Umbilical cord (tissue), 2 donors: Measurements from ENCODE around the gene WNT3. TPM values are rescaled to one million over a fixed set of nuclear protein-coding genes. Genes with fewer than 3 reads are reported as not detected.
"Not testable (repeated sequence)": the region's sequence is repeated elsewhere in the genome, so short reads cannot be mapped to it uniquely, and the experiment has no call there.

Experiments used
- DNase-seq: peaks from one replicate; pipeline ENCODE4 v3.0.0-alpha.2; 2015; ENCODE audit warnings: low spot score
- total RNA-seq: library from RNA; depleted of rRNA; stranded (reverse); fragments of >200 nt; gene quantifications from one replicate; pipeline ENCODE4 v1.2.3, GENCODE V29; 2014; ENCODE audit warnings: low replicate concordance; ENCODE audit not compliant: insufficient read depth

The WNT3 gene, protein sequence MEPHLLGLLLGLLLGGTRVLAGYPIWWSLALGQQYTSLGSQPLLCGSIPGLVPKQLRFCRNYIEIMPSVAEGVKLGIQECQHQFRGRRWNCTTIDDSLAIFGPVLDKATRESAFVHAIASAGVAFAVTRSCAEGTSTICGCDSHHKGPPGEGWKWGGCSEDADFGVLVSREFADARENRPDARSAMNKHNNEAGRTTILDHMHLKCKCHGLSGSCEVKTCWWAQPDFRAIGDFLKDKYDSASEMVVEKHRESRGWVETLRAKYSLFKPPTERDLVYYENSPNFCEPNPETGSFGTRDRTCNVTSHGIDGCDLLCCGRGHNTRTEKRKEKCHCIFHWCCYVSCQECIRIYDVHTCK
- total RNA-seq = 11.6 TPM

DNA sequence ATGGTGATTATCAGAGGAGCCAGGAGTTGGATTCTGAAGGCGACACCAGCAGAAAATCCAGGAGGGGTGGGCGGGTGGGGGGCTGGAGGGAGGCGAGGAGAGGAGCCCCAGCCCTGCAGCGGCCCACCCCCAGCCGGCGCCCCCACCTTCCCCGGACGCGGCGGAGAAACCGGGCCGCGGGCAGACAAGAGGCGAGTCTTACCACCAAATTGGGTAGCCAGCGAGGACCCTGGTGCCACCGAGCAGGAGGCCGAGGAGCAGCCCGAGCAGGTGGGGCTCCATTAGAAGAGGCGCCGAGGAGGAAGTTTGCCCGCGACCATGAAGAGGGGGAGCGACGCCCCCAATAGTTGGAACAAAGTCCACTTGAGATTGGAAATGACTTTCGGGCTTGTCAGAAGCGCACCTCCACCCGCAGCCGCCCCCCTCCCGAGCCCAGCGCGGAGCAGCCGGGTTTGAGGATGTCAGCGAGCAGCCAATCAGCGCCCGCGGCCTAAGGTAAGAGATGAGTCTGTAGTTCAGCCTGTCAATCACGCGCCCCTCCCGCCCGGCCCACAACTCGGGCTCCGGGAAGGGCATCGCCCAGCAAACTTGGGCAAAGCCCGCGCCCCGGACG, at the start of gene WNT3:
Gene WNT3 (minus strand): TSS at position 377 of the 613 bp plus-strand sequence. CDS start 95 bp downstream, at position 282.
- DNase-seq = peak; percentile 50

DNA sequence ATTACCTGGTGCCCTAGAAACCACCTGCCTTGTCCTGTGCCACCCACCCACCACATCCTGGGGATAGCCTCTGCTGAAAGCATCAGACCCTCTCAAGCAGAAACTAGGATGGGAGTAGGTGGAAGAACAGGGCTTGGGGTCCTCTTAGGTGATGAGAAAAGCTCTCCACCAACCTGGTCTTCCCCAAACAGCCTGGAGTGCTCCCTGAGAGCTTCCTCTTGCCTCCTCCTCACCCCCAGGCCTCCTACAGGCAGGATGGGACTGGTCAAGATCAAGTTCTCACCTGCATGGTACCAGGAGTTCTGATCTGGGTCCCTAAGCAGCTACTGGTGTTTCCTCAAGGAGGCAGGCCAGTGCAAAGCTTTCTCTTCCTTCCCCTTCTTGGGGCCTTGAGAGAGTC, 48.3 kb upstream of the WNT3 start:
- DNase-seq = no peak

DNA sequence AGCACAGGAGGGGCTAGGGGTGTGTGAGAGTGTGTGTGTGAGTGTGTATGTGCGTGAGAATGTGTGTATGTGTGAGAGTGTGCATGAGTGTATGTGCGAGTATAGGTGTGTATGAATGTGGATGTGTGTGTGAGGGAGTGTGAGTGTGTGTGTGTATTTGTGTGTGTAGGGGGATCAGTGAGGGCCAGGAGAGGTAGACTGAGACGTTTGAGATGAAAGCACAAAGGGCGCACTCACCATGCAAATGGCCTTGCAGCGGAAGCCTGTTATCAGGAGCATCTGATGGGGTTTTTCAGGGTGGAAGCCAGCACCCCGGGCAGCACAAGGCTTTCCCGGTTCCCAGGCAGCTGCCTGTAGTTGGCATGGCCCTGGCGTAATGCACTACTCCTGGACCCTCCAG, 47.8 kb upstream of the WNT3 start:
- DNase-seq = no peak

DNA sequence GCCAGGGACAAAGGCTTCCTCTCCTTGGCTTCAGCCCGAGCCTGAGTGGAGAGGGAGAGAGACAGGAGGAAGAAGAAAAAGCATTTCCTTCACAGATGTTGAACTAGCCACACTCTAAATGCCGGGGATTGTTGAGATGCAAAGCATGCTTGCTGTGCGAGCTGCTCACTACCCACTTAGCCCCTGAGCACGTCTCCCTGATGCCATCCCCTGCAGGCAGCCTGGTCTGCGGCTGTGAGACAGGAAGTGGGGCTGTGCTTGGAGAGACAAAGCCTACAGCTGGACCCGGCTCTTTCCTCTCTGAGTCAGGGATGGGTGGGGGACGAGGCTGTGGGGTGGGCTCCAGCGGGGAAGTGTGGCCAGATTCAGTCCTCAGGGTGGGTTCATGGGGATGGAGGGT, 46.6 kb upstream of the WNT3 start:
- no peak for DNase-seq

DNA sequence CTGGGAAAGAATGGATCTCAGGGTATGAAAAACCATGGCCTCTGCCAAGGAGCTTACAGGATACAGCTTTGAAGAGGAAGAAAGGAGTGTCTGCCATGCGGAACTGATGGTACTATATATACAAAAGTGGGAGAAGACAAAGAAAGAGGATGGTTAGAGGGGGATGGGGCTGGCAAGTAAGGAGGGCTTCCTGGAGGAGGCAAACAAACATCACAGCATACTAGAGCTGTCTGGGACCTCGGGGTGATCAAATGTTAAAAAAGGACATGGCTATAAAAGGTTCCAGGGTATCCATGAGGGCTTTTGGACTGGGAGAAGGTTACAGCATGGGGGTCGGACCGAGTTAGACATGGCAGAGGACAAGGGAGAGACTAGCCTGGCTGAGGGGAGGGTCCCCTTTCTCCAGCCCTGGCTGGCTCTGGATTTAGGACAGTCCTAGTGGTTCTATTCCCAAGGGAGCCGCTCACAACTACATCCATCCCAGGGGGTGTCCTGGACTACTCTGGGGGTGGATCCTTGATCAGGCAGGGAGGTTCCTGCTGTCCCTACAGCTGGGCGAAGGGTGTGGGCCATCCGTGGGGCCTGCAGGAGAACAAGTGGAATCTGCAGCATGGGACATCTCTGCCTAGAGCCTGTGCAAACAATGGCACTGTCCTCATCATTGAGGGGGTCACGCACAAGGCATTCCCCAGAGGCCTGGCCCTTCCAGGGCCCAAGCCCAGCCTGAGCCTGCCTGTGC, 45.1 kb upstream of the WNT3 start:
- DNase-seq = no peak

DNA sequence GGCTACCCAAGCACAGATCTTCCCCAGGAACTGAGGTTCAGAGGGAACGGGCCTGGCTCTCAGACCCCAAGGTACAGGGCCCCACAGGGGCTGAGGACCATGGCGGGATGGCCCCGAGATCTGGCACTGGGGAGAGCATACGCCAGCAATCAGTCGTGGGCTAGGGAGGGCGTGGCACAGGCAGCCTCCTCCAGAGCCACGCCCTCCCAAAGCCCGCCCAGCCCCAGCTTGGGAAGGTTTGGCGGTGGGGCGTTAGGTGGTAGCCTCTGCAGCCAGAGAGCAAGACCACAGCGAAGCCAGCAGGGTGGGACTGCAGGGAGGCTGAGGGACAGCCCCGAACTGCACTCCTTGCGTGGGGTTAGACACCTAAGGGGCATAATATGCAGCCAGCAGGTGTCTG, 44.5 kb upstream of the WNT3 start:
- DNase-seq = no peak

DNA sequence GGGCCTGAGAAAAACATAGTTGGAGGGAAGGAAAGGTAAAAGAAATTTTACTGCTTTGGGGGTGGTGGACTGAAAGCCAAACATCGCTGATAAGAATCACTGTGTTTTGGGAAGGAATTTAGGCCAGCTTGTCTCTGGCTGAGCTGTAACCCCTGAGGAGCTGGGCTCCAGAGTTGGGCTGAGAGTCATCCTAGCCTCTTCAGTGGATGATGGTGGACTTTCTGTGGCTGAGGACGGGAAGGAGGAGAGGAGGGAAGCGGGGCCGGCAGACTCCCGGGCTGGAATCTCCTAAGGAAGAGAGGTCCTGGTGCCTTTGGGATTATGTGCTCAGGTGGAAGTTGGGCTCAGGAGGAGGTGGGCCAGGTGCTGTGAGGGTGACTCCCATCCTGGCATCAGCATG, 41.5 kb upstream of the WNT3 start:
- DNase-seq = no peak

DNA sequence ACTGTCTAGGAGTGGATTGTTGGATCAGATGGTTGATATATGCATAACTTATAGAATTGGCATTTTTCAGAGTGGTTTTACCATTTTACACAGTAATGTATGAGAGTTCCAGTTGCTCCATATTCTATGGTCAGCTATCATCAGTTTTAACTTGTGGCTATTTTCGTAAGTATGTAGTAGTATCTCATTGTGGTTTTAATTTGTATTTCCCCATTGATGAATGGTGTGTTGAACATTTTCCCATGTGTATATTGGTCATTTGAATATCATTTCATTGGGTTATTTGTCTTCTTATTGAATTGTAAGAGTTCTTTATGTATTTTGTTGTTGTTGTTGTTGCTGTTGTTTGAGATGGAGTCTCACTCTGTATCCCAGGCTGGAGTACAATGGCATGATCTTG, 39.1 kb upstream of the WNT3 start:
- DNase-seq = no peak

DNA sequence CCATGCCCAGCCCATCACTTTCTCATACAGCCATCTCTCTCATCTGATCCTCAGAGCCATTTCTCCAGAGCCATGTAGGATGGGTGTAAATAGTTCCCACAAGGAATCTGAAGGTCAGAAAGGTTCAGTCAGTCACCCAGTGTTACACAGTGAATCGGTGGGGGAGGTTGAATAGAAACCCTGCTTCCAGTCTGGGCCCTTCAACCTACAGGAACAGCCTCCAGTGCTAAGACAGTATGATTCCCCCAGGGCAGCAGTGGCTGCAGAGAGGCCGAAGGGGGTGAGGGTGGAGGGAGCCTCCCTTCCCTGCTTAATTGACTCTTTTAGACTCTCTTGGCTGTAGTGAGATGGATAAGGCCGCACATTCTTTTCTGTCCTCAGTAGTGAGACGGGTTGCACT, 36.5 kb upstream of the WNT3 start:
- DNase-seq = no peak

DNA sequence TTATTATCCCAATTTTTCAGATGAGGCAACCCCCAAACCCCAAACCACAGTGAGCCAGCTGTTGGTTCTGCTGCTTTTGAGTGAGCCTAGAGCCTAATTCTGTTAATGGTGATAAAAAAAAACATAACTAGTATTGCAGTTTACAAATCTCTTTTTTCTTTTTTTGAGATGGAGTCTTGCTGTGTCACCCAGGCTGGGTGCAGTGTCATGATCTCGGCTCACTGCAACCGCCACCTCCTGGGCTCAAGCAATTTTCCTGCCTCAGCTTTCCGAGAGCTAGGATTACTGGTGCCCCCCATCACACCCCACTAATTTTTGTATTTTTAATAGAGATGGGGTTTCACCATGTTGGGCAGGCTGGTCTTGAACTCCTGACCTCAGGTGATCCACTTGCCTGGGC, 36.0 kb upstream of the WNT3 start:
- DNase-seq = no peak

DNA sequence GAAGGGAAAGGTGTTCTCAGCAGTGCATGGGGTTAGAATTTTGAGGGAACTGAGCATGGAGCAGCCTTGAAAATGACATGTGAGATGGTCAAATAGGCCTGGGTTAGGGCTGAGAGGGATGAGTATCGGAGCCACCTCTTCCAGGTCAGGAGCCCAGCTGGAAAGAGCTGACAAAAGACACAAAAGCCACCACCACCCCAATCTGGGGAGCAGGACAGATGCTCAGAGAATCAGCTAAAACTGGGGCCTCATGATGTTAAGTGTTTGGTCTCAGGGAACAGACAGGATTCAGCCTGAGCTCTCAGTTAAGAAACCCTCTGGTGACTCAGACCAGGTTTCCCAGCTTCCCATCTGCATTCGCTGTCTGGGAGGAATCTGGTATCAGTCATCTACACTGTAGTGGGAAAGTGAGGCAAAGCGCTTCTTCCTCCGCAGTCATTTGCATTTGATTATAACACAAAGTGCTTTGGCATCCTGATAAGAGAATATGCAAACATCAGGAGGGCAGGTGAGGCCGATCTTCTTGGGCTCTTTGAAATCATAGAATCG, 35.5 kb upstream of the WNT3 start:
- peak; percentile 56 for DNase-seq

DNA sequence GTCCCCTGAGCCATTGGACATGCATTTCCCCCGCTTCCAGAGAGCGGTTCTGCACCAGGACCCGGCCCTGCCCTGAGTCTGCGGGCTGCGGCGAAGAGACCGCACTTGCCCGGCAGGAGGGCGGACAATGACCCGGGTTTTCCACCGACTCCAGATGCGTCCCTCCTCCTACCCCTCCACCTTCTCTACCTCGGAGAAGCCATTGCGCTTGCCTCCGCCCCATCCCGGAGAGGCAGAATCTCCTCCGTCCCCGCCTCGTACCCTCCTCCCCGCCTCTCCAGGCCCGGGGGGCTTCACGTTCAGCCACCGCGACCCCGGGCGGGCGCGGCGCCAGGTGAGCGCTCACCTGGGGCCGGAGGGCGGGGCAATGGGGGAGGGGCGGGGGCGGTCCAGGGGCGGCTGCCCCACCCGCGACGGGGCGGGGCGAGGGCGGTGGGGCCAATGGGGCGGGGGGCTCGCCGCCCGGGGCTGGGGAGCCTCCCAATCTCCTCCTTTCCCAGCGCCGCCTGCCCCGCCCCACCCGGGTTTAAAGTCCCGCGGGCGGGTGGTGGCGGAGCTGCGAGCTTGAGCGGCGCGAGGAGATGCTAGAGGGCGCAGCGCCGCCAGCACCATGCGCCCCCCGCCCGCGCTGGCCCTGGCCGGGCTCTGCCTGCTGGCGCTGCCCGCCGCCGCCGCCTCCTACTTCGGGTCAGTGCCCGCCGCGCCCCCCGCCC, 32.7 kb upstream of the WNT3 start, which contains the start of gene WNT9B:
Gene WNT9B (plus strand): TSS at position 555 of the 713 bp plus-strand sequence. CDS start 56 bp downstream, at position 611.
- DNase-seq = peak; percentile 51

DNA sequence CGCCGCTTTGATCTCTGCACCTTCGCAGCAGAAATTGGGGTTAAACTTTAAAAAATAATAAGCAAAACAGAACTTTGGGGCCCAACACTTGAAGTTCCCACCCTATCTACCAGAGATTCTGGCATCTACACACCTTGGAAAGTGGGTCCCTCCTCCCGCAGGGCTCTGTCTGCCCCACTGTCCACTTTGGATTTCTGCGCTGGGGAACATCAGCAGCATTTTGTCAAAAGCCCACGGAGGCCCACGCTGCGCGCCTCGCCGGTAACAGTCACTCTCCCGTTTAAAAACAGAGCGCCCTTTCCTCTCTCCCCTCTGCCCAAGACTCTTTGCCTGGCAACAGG, 32.2 kb upstream of the WNT3 start:
- DNase-seq = no peak

DNA sequence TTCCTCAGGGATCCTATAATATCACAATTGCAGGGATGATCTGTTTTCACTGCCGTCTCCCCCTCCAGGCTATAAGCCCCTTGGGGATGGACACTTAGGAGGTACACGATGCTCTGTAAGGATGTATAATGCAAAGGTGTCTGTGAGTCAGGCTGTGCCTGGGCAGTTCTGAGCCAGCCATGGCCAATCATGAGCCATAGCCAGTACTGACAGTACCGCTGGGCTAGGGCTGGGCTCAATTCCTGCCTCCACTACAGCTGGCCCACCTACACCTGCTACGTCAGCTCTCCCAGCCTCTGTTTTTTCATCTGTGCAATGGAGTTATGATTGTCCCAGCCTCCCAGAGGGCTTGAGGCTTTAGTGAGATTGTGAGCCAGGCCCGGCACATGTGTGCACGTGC, 30.0 kb upstream of the WNT3 start:
- DNase-seq = no peak

DNA sequence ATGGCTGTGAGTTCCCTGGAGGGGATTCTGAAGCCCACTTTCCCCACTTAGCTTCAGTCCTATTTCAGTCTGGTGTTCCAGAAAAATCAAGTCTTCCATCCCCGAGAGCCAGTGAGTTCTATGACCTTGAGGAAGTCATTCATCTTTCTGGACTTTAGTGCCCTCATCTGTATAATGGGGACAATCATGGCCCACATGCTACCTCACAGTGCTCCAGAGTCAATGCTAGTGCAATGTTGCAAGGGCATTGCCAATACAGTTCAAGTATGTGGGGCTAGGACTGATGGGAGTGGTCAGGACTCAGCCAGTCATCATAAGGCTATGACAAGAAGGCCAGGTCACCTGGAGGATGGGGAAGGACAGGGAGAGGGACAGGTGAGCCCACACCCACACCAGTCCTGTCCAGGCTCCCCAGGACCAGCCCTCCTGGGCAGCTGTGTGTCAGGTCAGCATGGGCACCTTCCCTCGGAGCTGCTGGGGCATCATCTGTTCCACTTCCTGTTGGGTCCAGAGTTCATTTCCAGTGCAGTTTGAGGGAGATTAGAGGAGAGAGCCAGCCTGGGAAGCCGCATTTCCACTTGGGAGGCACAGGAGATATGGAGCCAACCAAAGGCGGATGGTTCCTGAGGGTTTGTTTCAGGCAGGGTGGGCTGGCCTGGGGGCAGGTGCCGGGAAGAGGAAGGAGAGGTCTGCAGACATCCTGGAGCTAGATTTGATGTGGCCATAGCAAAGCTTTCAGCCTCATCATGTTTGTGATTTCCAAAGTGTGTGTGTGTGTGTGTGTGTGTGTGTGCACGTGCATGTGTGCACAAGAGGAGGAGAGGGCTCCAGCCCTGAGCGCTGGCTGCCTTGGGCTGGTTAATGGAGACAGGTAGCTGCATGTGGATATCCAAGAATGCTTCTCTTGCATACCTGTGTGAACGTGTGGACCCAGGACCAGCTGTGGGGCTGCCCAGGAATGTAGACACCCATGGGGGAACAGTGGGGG, 29.0 kb upstream of the WNT3 start:
- DNase-seq = no peak

DNA sequence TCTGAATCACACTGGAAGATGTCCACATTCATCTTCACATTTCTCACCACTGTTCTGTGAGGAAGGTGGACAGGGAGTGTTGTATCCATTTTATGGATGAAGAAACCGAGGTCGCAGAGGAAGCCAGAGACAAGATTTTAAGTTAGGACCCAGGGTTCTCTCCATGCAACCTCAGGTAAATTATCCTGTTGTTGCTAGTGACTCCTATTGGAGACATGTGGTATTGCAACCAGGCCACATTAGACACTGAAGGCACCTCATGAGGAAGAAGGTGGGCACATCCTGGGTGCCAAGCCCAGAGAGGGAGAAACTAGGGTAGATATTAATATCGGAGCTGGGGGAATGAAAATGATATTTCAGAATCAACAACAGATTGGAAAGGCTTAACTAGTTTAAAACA, 24.3 kb upstream of the WNT3 start:
- no peak for DNase-seq

DNA sequence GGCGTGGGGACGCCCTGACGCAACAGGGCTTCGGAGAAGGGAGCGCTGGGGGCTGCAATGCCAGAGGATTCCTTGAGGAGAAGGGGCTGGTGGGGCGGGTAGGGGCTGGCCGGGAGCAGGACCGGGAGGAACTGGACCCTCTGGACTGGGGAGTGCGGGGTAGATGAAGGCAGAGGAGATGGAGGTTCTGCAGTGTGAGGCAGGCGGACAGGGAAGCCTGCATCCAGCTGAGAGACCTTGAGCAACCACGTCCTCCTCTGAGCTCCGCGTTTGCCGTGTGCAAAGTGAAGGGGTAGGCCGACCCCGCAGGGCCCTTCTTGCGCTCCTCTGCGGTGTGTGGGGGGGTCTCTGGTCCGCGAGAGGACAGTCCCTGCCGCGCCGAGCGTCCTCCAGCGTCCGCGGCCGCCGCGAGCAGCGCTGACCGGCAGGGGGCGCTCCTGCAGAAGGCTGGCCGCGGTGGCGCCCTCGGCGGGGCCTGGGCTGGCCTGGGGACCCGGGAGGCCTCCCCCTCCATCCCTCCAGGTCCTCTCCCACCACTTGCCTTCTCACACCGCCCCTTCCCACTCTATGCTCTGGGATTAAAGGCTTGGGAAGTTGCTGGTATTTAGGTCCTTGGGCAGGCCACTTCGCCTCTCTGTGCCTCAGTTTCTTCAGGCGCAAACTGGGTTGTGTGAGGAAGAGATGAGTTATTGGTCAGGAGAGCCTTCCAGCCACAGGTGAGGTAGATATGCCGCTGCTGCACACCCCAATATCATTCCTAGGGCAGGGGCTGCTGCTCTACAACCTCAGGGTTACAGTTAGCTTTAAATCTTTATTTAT, 23.3 kb upstream of the WNT3 start:
- DNase-seq = no peak

DNA sequence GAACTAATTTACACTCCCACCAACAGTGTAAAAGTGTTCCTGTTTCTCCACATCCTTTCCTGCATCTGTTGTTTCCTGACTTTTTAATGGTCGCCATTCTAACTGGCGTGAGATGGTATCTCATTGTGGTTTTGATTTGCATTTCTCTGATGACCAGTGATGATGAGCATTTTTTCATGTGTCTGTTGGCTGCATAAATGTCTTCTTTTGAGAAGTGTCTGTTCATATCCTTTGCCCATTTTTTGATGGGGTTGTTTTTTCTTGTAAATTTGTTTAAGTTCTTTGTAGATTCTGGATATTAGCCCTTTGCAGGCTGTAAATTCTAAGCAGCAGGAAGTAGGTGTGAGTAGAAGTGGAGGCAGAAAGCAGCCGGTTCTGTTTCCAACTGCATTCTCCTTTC, 22.1 kb upstream of the WNT3 start:
- not testable (repeated sequence) for DNase-seq

DNA sequence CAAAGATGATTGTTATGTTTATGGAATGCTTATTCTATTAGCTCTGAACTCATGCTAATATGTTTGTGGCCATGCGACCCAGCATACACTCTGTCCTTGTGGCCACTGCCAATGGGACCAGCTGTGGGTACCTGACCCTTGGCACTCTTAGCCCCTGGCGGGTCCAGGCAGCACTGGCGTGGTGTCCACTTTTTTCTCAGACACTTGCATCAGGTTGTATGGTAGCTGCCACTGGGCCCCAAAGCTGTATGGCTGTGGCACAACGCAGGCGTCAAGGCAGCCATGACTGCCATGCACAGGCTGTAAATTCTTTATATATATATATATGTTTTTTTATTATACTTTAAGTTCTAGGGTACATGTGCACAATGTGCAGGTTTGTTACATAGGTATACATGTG, 20.7 kb upstream of the WNT3 start:
- DNase-seq = no peak

DNA sequence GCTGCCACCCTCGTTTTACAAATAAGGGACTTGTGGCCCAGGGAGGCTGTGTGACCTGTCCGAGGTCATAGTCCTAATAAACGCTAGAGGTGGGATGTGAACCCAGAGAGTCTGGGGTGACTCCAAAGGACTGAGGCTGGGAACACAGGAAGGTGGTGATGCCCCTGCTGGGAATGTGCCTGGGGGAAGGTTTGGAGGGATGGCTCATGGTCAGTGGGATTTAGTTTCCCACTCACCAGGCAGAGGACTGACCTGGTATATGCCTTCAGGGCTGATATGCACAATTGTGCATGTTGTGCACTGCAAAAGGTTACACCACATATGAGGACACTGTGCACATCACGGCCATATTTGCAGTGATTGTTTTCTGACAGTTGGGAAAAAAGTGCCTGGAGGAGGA, 19.0 kb upstream of the WNT3 start:
- DNase-seq = no peak
